MM.1S (cell line): ENCODE results near the gene NUP37.
A peak's percentile ranks its signal among the peaks of the same experiment; 100 is the strongest.

Source experiments
- DNase-seq: peaks from one replicate; pipeline ENCODE4 v3.0.0-alpha.2; 2015
- H2AFZ ChIP-seq: fragments of 300-600 bp; sonication (generic); 2 replicates; pipeline ENCODE4 v1.6.0; 2016; ENCODE audit warnings: antibody characterized with exemption, low read length
- H3F3A ChIP-seq: fragments of 300-600 bp; sonication (generic); 2 replicates; pipeline ENCODE4 v1.6.1; 2016; ENCODE audit warnings: mild to moderate bottlenecking, antibody characterized with exemption, low read length, moderate library complexity, mixed read lengths; ENCODE audit not compliant: insufficient read depth
- H3K27ac ChIP-seq: fragments of 300-600 bp; sonication (generic); 2 replicates; pipeline ENCODE4 v1.5.1; 2016; ENCODE audit warnings: mild to moderate bottlenecking, low read length
- H3K27me3 ChIP-seq: fragments of 300-600 bp; sonication (generic); replicated peaks from 2 replicates; pipeline ENCODE4 v1.6.0; 2016; ENCODE audit warnings: low read length; ENCODE audit not compliant: insufficient read depth
- H3K36me3 ChIP-seq: fragments of 300-600 bp; sonication (generic); replicated peaks from 2 replicates; pipeline ENCODE4 v1.6.1; 2016; ENCODE audit warnings: mild to moderate bottlenecking, low read length, mixed read lengths; ENCODE audit not compliant: insufficient read depth
- H3K4me1 ChIP-seq: fragments of 300-600 bp; sonication (generic); 2 replicates; pipeline ENCODE4 v1.6.1; 2016; ENCODE audit warnings: low read length, mixed read lengths
- H3K4me2 ChIP-seq: fragments of 300-600 bp; sonication (generic); 2 replicates; pipeline ENCODE4 v1.6.0; 2016; ENCODE audit warnings: low read depth, low read length
- H3K4me3 ChIP-seq: fragments of 300-600 bp; sonication (generic); 2 replicates; pipeline ENCODE4 v1.5.1; 2016; ENCODE audit warnings: low read length, mixed read lengths
- H3K79me2 ChIP-seq: fragments of 300-600 bp; sonication (generic); 2 replicates; pipeline ENCODE4 v1.6.1; 2016; ENCODE audit warnings: mixed run types, low read length, mixed read lengths
- H3K9ac ChIP-seq: fragments of 300-600 bp; sonication (generic); 2 replicates; pipeline ENCODE4 v1.6.1; 2016; ENCODE audit warnings: low read length, mixed read lengths
- H3K9me2 ChIP-seq: fragments of 300-600 bp; sonication (generic); replicated peaks from 2 replicates; pipeline ENCODE4 v1.6.1; 2016; ENCODE audit warnings: mild to moderate bottlenecking, low read length, mixed read lengths; ENCODE audit not compliant: insufficient read depth
- H3K9me3 ChIP-seq: fragments of 300-600 bp; sonication (generic); replicated peaks from 2 replicates; pipeline ENCODE4 v1.6.1; 2016; ENCODE audit warnings: mild to moderate bottlenecking, low read length, mixed read lengths; ENCODE audit not compliant: insufficient read depth
- H4K20me1 ChIP-seq: fragments of 300-600 bp; sonication (generic); 2 replicates; pipeline ENCODE4 v1.6.1; 2016; ENCODE audit warnings: mild to moderate bottlenecking, low read length, moderate library complexity, mixed read lengths; ENCODE audit not compliant: insufficient read depth
- CTCF ChIP-seq: fragments of 300-600 bp; sonication (generic); IDR thresholded peaks from 2 replicates; pipeline ENCODE4 v1.5.1; 2016; ENCODE audit warnings: antibody characterized with exemption, low read length, mixed read lengths
- EZH2 ChIP-seq: fragments of 300-600 bp; sonication (generic); optimal IDR thresholded peaks from 2 replicates; pipeline ENCODE3; 2017; ENCODE audit warnings: low read depth, mild to moderate bottlenecking, antibody characterized with exemption, low read length, mixed read lengths
- EZH2phosphoT487 ChIP-seq: fragments of 300-600 bp; sonication (generic); IDR thresholded peaks from 2 replicates; pipeline ENCODE4 v1.6.1; 2018; ENCODE audit warnings: antibody characterized with exemption, low read length

The NUP37 gene

DNA sequence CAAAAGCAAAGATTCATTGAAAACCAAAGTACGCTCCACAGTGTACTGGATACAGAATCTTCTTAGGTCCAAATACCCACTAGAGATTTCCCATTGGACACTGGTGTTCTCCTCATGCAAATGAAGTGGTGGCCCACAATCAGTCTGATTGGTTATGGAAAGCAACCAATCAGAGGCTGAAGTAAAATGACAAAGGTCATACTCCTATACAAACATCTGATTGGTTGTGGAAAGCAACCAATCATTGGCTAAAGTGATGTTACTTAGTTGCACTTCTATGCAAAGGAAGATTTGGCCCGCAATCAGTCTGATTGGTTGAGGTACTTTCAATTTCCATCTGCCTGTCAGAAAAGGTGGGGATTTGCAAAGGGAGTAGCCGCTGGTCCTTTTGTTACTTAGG lies 56.8 kb downstream of the NUP37 start:
- Histone ChIP-seq H4K20me1 (no peaks in the 10 kb centered on the region), H2AFZ (no peak overlapping the region), H3K36me3 (no peaks in the 10 kb centered on the region), H3F3A (peaks cover 7% of the 10 kb centered on the region; the same call in 1 of the 2 replicates), H3K4me3 (no peak overlapping the region), H3K9me2 (no peaks in the 10 kb centered on the region), H3K79me2 (peaks cover 5% of the 10 kb centered on the region; the same call in 1 of the 2 replicates), H3K9me3 (no peaks in the 10 kb centered on the region), H3K9ac (no peak overlapping the region), H3K4me1 (no peaks in the 10 kb centered on the region), H3K4me2 (no peak overlapping the region), H3K27ac (no peak overlapping the region), H3K27me3 (no peaks in the 10 kb centered on the region)
- DNase-seq = peak; percentile 22
- TF ChIP-seq EZH2phosphoT487 (no peak), CTCF (no peak), EZH2 (no peak)

DNA sequence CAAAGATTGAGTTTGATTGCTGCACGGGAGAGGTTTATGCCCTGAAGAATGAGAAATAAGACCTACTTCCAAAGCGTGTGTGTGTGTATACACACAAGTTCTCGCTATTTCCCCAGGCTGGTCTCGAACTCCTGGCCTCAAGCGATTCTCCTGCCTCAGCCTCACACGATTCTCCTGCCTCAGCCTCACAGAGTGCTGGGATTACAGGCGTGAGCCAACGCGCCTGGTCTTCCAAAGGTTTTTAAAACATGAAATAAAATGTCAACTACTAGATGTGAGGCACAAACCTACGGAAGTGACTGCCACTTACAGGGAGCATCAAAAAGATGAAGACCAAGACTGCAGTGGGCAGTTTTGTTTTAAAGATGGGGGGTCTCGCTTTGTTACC lies 57.5 kb downstream of the NUP37 start:
- Histone ChIP-seq H3K36me3 (no peaks in the 10 kb centered on the region), H3K27ac (no peak overlapping the region), H4K20me1 (no peaks in the 10 kb centered on the region), H3K79me2 (peaks cover 5% of the 10 kb centered on the region; the same call in 1 of the 2 replicates), H2AFZ (peak overlapping the region; percentile 36), H3K4me3 (peak overlapping the region; percentile 91), H3K9ac (no peak overlapping the region), H3F3A (peaks cover 7% of the 10 kb centered on the region; the same call in 1 of the 2 replicates), H3K9me2 (no peaks in the 10 kb centered on the region), H3K27me3 (no peaks in the 10 kb centered on the region), H3K9me3 (no peaks in the 10 kb centered on the region), H3K4me1 (no peaks in the 10 kb centered on the region), H3K4me2 (peak overlapping the region; percentile 37)
- no peak for DNase-seq
- no peak for TF ChIP-seq CTCF
- TF ChIP-seq EZH2phosphoT487 = no peak
- TF ChIP-seq EZH2 = no peak

- no peaks in the 10 kb centered on the region for H3K9me2 ChIP-seq
- peak within 1 kb of the TSS; percentile 56; the same call in 1 of the 2 replicates for H3K27ac ChIP-seq
- peak within 1 kb of the TSS; percentile 91 for H3K4me3 ChIP-seq
- peak within 1 kb of the TSS; percentile 80 for H3K4me2 ChIP-seq
- H3K79me2 ChIP-seq = peaks cover 5% of the 10 kb centered on the region; the same call in 1 of the 2 replicates
- no peaks in the 10 kb centered on the region for H4K20me1 ChIP-seq
- peaks cover 7% of the 10 kb centered on the region; the same call in 1 of the 2 replicates for H3F3A ChIP-seq
- TF ChIP-seq EZH2 (no peak), CTCF (no peak), EZH2phosphoT487 (no peak)
- peak within 1 kb of the TSS; percentile 78 for H3K9ac ChIP-seq
- peak within 1 kb of the TSS; percentile 96 for H2AFZ ChIP-seq
- H3K4me1 ChIP-seq = no peaks in the 10 kb centered on the region
- no peaks in the 10 kb centered on the region for H3K36me3 ChIP-seq
- peak; percentile 97 for DNase-seq
- H3K9me3 ChIP-seq = no peaks in the 10 kb centered on the region
- H3K27me3 ChIP-seq = no peaks in the 10 kb centered on the region
Observed at GRCh38 chr12:102061560-102062418, 58.1 kb downstream of the NUP37 start, which contains the start of gene WASHC3. Gene WASHC3 (minus strand): TSS chr12:102061991. CDS start chr12:102061962, 29 bp downstream.
